ENCODE results near the gene TRAPPC3L. TPM values are rescaled to one million over a fixed set of nuclear protein-coding genes. Genes with fewer than 3 reads are reported as not detected.

The TRAPPC3L gene
- polyA plus RNA-seq, 1 of the 3 experiments (the other 2 are of a cell fraction), result 0.03 TPM

- DNase-seq, result no peak
- Histone ChIP-seq H3K4me3 (ENCODE audit: low read depth in 2 of 2, low read length in 1 of 2) (no peak overlapping the region), H2AFZ (ENCODE audit: low read depth) (no peak overlapping the region), H3K9ac (no peak overlapping the region), H3K4me2 (no peak overlapping the region), H4K20me1 (ENCODE audit: insufficient read depth) (no peaks in the 10 kb centered on the region), H3K36me3 (replicated peaks in 1 of 2; ENCODE audit: control insufficient read depth in 1 of 2, insufficient read depth in 2 of 2, low read length in 1 of 2) (no peaks in the 10 kb centered on the region), H3F3A (replicated peaks; ENCODE audit: insufficient read depth) (no peaks in the 10 kb centered on the region), H3K27me3 (ENCODE audit: insufficient read depth) (no peaks in the 10 kb centered on the region), H3K9me2 (no peaks in the 10 kb centered on the region), H3K9me3 (no peaks in the 10 kb centered on the region; the same call in 1 of the 2 replicates), H3K27ac (ENCODE audit: low read depth in 2 of 2, low read length in 1 of 2) (no peak overlapping the region; a peak in 1 of 4 replicates), H3K4me1 (ENCODE audit: control insufficient read depth in 1 of 2, insufficient read depth in 2 of 2, low read depth in 1 of 2, low read length in 1 of 2) (peaks cover 0 to 6% of the 10 kb centered on the region in 2 experiments; a peak in 1 of 4 replicates), H3K79me2 (ENCODE audit: insufficient read depth) (no peaks in the 10 kb centered on the region)
- 97% methylated on average over 1 of the region's 1 CpG for WGBS (ENCODE audit: low lambda C conversion rate)
- CTCF ChIA-PET, result interaction anchor here (0.6 kb wide), 1 partner anchor 39 kb away, joined by 3 read pairs; no protein-coding TSS in a partner anchor
- POLR2A ChIA-PET, result no interaction called here
- TF ChIP-seq RAD21 (IDR thresholded peaks at IDR 0.05; ENCODE audit: low read length), result no peak
- TF ChIP-seq RFX5 (IDR thresholded peaks at IDR 0.05; ENCODE audit: low read length), result no peak
- TF ChIP-seq SMC3 (IDR thresholded peaks at IDR 0.05; ENCODE audit: low read depth, low read length), result no peak
- TF ChIP-seq IRF3 (IDR thresholded peaks at IDR 0.05; ENCODE audit: low read depth, low read length), result no peak
- TF ChIP-seq RCOR1 (IDR thresholded peaks at IDR 0.05; ENCODE audit: low read length), result no peak
- no peak for TF ChIP-seq NFIC (IDR thresholded peaks at IDR 0.05; ENCODE audit: borderline replicate concordance)
These were observed 74.0 kb downstream of the TRAPPC3L start for GRCh38 chr6:116471531-116471930.

- Histone ChIP-seq H3K36me3 (replicated peaks in 1 of 2; ENCODE audit: control insufficient read depth in 1 of 2, insufficient read depth in 2 of 2, low read length in 1 of 2) (no peaks in the 10 kb centered on the region), H3K4me3 (ENCODE audit: low read depth in 2 of 2, low read length in 1 of 2) (no peak overlapping the region), H3K4me1 (ENCODE audit: control insufficient read depth in 1 of 2, insufficient read depth in 2 of 2, low read depth in 1 of 2, low read length in 1 of 2) (no peaks in the 10 kb centered on the region), H3K79me2 (ENCODE audit: insufficient read depth) (no peaks in the 10 kb centered on the region), H3K27me3 (ENCODE audit: insufficient read depth) (no peaks in the 10 kb centered on the region), H3K27ac (ENCODE audit: low read depth in 2 of 2, low read length in 1 of 2) (no peak overlapping the region), H4K20me1 (ENCODE audit: insufficient read depth) (no peaks in the 10 kb centered on the region), H3K9ac (no peak overlapping the region), H3F3A (replicated peaks; ENCODE audit: insufficient read depth) (no peaks in the 10 kb centered on the region), H3K9me2 (no peaks in the 10 kb centered on the region), H3K4me2 (no peak overlapping the region), H2AFZ (ENCODE audit: low read depth) (no peak overlapping the region), H3K9me3 (no peaks in the 10 kb centered on the region; the same call in 1 of the 2 replicates)
- 36% methylated on average over 1 of the region's 1 CpG for WGBS (ENCODE audit: low lambda C conversion rate)
- TF ChIP-seq ELF1 (IDR thresholded peaks at IDR 0.05) (no peak), CHD2 (IDR thresholded peaks at IDR 0.05; ENCODE audit: low read length, partially characterized antibody) (no peak)
- ChIA-PET POLR2A (no interaction called here), CTCF (interaction anchor here (0.7 kb wide), 1 partner anchor 434 kb away, joined by 3 read pairs; no protein-coding TSS in a partner anchor)
- DNase-seq, result no peak
These were observed 77.2 kb downstream of the TRAPPC3L start for GRCh38 chr6:116468293-116468692.

GRCh38 chr6:116467514-116467913 lies 78.0 kb downstream of the TRAPPC3L start:
- Histone ChIP-seq H3K27ac (ENCODE audit: low read depth in 2 of 2, low read length in 1 of 2) (no peak overlapping the region), H3K4me3 (ENCODE audit: low read depth in 2 of 2, low read length in 1 of 2) (no peak overlapping the region), H3K79me2 (ENCODE audit: insufficient read depth) (no peaks in the 10 kb centered on the region), H3K4me2 (no peak overlapping the region), H3K4me1 (ENCODE audit: control insufficient read depth in 1 of 2, insufficient read depth in 2 of 2, low read depth in 1 of 2, low read length in 1 of 2) (peaks cover 0 to under 1% of the 10 kb centered on the region in 2 experiments; a peak in 1 of 4 replicates), H3K27me3 (ENCODE audit: insufficient read depth) (no peaks in the 10 kb centered on the region), H3K36me3 (replicated peaks in 1 of 2; ENCODE audit: control insufficient read depth in 1 of 2, insufficient read depth in 2 of 2, low read length in 1 of 2) (no peaks in the 10 kb centered on the region), H3K9me2 (no peaks in the 10 kb centered on the region), H2AFZ (ENCODE audit: low read depth) (no peak overlapping the region), H3K9me3 (no peaks in the 10 kb centered on the region; the same call in 1 of the 2 replicates), H4K20me1 (ENCODE audit: insufficient read depth) (no peaks in the 10 kb centered on the region), H3F3A (replicated peaks; ENCODE audit: insufficient read depth) (no peaks in the 10 kb centered on the region), H3K9ac (no peak overlapping the region)
- ChIA-PET CTCF (no interaction called here), POLR2A (no interaction called here)
- TF ChIP-seq GABPA (IDR thresholded peaks at IDR 0.05; ENCODE audit: low read depth), result no peak
- no peak for TF ChIP-seq JUND (IDR thresholded peaks at IDR 0.05)
- TF ChIP-seq NRF1 (IDR thresholded peaks at IDR 0.05; ENCODE audit: low read depth, low read length), result no peak
- TF ChIP-seq NFIC (IDR thresholded peaks at IDR 0.05; ENCODE audit: borderline replicate concordance), result no peak
- no peak for TF ChIP-seq RFX5 (IDR thresholded peaks at IDR 0.05; ENCODE audit: low read length)
- TF ChIP-seq CHD2 (IDR thresholded peaks at IDR 0.05; ENCODE audit: low read length, partially characterized antibody), result no peak
- TF ChIP-seq YY1 (IDR thresholded peaks at IDR 0.05; ENCODE audit: low read depth), result no peak
- TF ChIP-seq SIN3A (IDR thresholded peaks at IDR 0.05; ENCODE audit: borderline replicate concordance, low read depth, low read length), result no peak
- TF ChIP-seq POLR2AphosphoS5 (IDR thresholded peaks at IDR 0.05; ENCODE audit: low read depth, low read length), result no peak
- TF ChIP-seq IRF3 (IDR thresholded peaks at IDR 0.05; ENCODE audit: low read depth, low read length), result no peak
- TF ChIP-seq RXRA (IDR thresholded peaks at IDR 0.05; ENCODE audit: borderline replicate concordance, low read depth), result no peak
- no peak for TF ChIP-seq FOXJ3 (CRISPR knock-in tag; IDR thresholded peaks at IDR 0.05)
- TF ChIP-seq RCOR1 (IDR thresholded peaks at IDR 0.05; ENCODE audit: low read length), result no peak
- no peak for TF ChIP-seq ELF1 (IDR thresholded peaks at IDR 0.05)
- TF ChIP-seq EZH2phosphoT487 (IDR thresholded peaks at IDR 0.05; ENCODE audit: borderline replicate concordance, low read depth), result no peak
- no peak for TF ChIP-seq FOXM1 (IDR thresholded peaks at IDR 0.05; ENCODE audit: low read depth)
- DNase-seq, result no peak
